OCI-LY3 (cell line): ENCODE data around the gene ACYP1.

ENCODE experiments used
- H2AFZ ChIP-seq: fragments of 200-600, 300-600 bp; shearing (Covaris generic); 2 replicates; pipeline ENCODE4 v1.6.0; 2014; ENCODE audit warnings: antibody characterized with exemption, low read depth, low read length
- H3K27ac ChIP-seq: fragments of 200-600, 300-600 bp; sonication (generic); 2 replicates; pipeline ENCODE4 v1.5.1; 2014; ENCODE audit warnings: mild to moderate bottlenecking, low read length, moderate library complexity, mixed read lengths
- H3K27me3 ChIP-seq: fragments of 200-600, 300-600 bp; sonication (generic); 2 replicates; pipeline ENCODE4 v1.6.1; 2014; ENCODE audit warnings: low read depth, low read length, mixed read lengths
- H3K36me3 ChIP-seq: fragments of 200-600, 300-600 bp; sonication (generic); replicated peaks from 2 replicates; pipeline ENCODE3; 2014; ENCODE audit warnings: low read depth, low read length, mixed read lengths
- H3K4me1 ChIP-seq: fragments of 300-600, 200-600 bp; sonication (generic); 2 replicates; pipeline ENCODE4 v1.6.1; 2014; ENCODE audit warnings: low read length, mixed read lengths
- H3K4me2 ChIP-seq: fragments of 200-600, 300-600 bp; sonication (generic); 2 replicates; pipeline ENCODE4 v1.6.1; 2014; ENCODE audit warnings: low read length, mixed read lengths
- H3K4me3 ChIP-seq: fragments of 300-600, 200-600 bp; sonication (generic); 2 replicates; pipeline ENCODE4 v1.5.1; 2014; ENCODE audit warnings: antibody characterized with exemption, mild to moderate bottlenecking, low read length, moderate library complexity
- H3K79me2 ChIP-seq: fragments of 300-600, 200-600 bp; shearing (Covaris generic); 2 replicates; pipeline ENCODE4 v1.6.1; 2014; ENCODE audit warnings: mild to moderate bottlenecking, low read length, mixed read lengths
- H3K9ac ChIP-seq: fragments of 300-600, 200-600 bp; shearing (Covaris generic); 2 replicates; pipeline ENCODE4 v1.6.0; 2014; ENCODE audit warnings: mild to moderate bottlenecking, low read length, moderate library complexity
- H3K9me3 ChIP-seq: fragments of 200-600, 300-600 bp; shearing (Covaris generic); 2 replicates; pipeline ENCODE4 v1.6.1; 2014; ENCODE audit warnings: low read length, mixed read lengths; ENCODE audit not compliant: insufficient read depth
- H4K20me1 ChIP-seq: fragments of 200-600, 300-600 bp; sonication (generic); 2 replicates; pipeline ENCODE4 v1.6.1; 2016; ENCODE audit warnings: low read length, mixed read lengths; ENCODE audit not compliant: insufficient read depth
- CTCF ChIP-seq: fragments of 200-600, 300-600 bp; sonication (generic); IDR thresholded peaks from 2 replicates; pipeline ENCODE4 v1.5.1; 2014; ENCODE audit warnings: antibody characterized with exemption, low read length, low read depth
- EZH2phosphoT487 ChIP-seq: fragments of 200-600 bp; shearing (Covaris generic); IDR thresholded peaks from 2 replicates; pipeline ENCODE4 v1.6.1; 2018; ENCODE audit warnings: antibody characterized with exemption, mixed run types, low read depth

ACYP1 gene

GRCh38 chr14:75051556-75051899, 12.3 kb downstream of the ACYP1 start:
- Histone ChIP-seq H4K20me1 (no peaks in the 10 kb centered on the region), H3K4me1 (peaks cover 13% of the 10 kb centered on the region), H3K4me3 (peak overlapping the region; percentile 88), H3K4me2 (peak overlapping the region; percentile 95), H3K27ac (no peak overlapping the region), H3K9me3 (no peaks in the 10 kb centered on the region), H2AFZ (peak overlapping the region; percentile 21), H3K79me2 (peaks cover 30% of the 10 kb centered on the region), H3K36me3 (peaks cover 29% of the 10 kb centered on the region), H3K27me3 (no peaks in the 10 kb centered on the region), H3K9ac (peak overlapping the region; percentile 88)
- TF ChIP-seq EZH2phosphoT487, result no peak
- TF ChIP-seq CTCF, result no peak

DNA sequence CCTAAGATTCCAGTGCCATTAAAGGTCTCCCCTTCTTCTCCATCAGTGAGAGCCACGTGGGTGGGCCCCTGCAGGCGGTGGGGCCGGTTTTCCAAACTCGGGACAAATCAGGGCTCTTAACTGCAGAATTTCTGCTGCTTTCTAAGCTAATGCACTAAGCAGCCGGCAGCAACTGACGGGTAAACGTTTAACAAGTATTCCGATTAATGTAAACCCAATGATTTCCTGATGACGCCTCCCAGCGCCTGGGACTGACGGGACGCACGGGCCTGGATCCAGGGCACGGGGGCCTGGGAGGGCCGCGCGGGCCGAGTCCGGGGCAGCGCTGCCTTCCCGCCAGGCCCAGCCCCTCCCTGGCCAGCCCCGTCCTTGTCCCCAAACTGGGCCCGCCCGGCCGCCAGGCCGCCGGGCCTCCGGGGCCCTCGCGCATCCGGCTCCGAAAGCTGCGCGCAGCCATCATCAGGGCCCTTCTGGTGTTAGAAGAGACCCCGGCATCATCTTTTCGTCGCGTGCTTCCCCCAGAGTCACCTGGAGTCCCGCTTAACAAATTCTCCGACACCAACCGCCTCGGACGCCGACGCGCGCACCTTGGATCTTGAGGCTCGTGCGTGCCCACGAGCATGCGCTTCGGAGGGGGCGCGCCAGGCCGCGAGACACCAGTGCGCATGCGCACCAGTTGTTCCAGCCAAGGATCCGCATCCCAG, 12.8 kb downstream of the ACYP1 start, which contains the start of gene MLH3:
TSS of gene MLH3 (minus strand) at position 616 of the 704 bp plus-strand sequence. CDS start 1,812 bp downstream, outside the sequence.
- TF ChIP-seq EZH2phosphoT487 (no peak), CTCF (no peak; the same call in 1 of the 2 replicates)
- Histone ChIP-seq H3K36me3 (peaks cover 33% of the 10 kb centered on the region), H3K27me3 (no peaks in the 10 kb centered on the region), H3K9ac (peak within 1 kb of the TSS; percentile 88), H3K9me3 (no peaks in the 10 kb centered on the region), H2AFZ (peak within 1 kb of the TSS; percentile 21), H3K27ac (peak within 1 kb of the TSS; percentile 56), H4K20me1 (no peaks in the 10 kb centered on the region), H3K4me2 (peak within 1 kb of the TSS; percentile 95), H3K79me2 (peaks cover 33% of the 10 kb centered on the region), H3K4me1 (peaks cover 13% of the 10 kb centered on the region), H3K4me3 (peak within 1 kb of the TSS; percentile 88)

DNA sequence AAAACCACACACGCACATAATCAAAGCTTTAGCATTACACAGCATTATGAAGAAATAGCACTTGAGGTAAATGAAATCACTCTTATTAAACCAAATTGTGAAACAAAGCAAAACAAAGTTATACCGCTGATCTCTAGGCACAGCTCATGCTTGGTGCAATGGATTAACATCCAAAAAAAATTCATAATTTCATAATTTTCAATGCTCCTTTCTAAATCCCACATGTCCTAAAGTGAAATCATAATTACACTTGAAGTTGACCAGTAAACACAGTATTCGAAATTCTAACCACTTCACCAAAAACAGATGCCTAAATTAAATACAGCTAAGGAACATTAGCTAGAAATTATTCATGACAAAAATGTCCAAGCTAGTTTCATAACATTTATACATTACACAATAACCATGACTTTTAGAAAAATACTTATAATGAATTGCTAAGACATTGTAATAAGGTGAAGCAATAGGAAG, 14.1 kb downstream of the ACYP1 start:
- no peaks in the 10 kb centered on the region for H3K9me3 ChIP-seq
- no peak for TF ChIP-seq CTCF
- no peak for TF ChIP-seq EZH2phosphoT487
- H3K36me3 ChIP-seq, result peaks cover 33% of the 10 kb centered on the region
- H2AFZ ChIP-seq, result no peak overlapping the region
- peak overlapping the region; percentile 88; the same call in 1 of the 2 replicates for H3K4me3 ChIP-seq
- no peak overlapping the region for H3K9ac ChIP-seq
- peaks cover 41% of the 10 kb centered on the region for H3K79me2 ChIP-seq
- H3K4me1 ChIP-seq, result peaks cover 13% of the 10 kb centered on the region
- no peak overlapping the region for H3K27ac ChIP-seq
- H4K20me1 ChIP-seq, result no peaks in the 10 kb centered on the region; the same call in 1 of the 2 replicates
- H3K4me2 ChIP-seq, result 0 out of 2 replicates have a peak overlapping the region, but pooled peaks have one; percentile 95
- H3K27me3 ChIP-seq, result no peaks in the 10 kb centered on the region

DNA sequence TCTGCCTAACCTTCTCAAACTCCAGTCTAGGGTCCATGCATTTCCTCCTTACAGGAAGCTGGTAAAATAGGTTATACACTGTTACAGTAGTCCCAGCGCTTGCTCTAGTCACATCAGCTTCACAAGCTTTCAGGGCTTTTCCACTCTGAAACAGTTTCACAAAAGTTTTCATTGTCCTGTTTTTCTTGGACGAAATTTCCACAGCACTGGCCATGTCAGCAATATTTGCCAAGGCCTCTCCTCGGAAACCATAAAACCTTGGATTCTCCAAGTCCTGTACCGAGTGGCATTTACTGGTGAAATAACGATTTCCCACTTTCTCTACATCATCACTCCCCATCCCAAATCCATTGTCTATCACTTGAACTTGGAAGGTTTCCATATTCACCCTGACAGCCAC, 14.7 kb downstream of the ACYP1 start:
- no peak overlapping the region for H3K9ac ChIP-seq
- peaks cover 47% of the 10 kb centered on the region for H3K79me2 ChIP-seq
- peaks cover 13% of the 10 kb centered on the region for H3K4me1 ChIP-seq
- no peak overlapping the region for H3K4me2 ChIP-seq
- no peaks in the 10 kb centered on the region for H3K27me3 ChIP-seq
- peaks cover 33% of the 10 kb centered on the region for H3K36me3 ChIP-seq
- H2AFZ ChIP-seq, result no peak overlapping the region
- no peak overlapping the region for H3K4me3 ChIP-seq
- H3K9me3 ChIP-seq, result no peaks in the 10 kb centered on the region
- no peaks in the 10 kb centered on the region; the same call in 1 of the 2 replicates for H4K20me1 ChIP-seq
- TF ChIP-seq EZH2phosphoT487 (no peak), CTCF (no peak)
- no peak overlapping the region for H3K27ac ChIP-seq
